H9 (cell line): ENCODE data around the gene KCNMA1. TPM values are rescaled to one million over a fixed set of nuclear protein-coding genes. Genes with fewer than 3 reads are reported as not detected.

Experiments used
- DNase-seq: peaks from one replicate; pipeline ENCODE4 v3.0.0-alpha.2; 2017
- H2AFZ ChIP-seq: one replicate; pipeline ENCODE4 v1.6.1; 2013; ENCODE audit warnings: mild to moderate bottlenecking, low read length, control low read depth, moderate library complexity
- H2AK5ac ChIP-seq: 2 replicates; pipeline ENCODE4 v1.6.1; 2013; ENCODE audit warnings: low read length, control low read depth, mixed read lengths; ENCODE audit not compliant: insufficient read length
- H2BK120ac ChIP-seq: one replicate; pipeline ENCODE4 v1.6.1; 2013; ENCODE audit warnings: low read depth, mild to moderate bottlenecking, low read length, control low read depth, inconsistent platforms; ENCODE audit not compliant: poor library complexity, severe bottlenecking
- H2BK12ac ChIP-seq: 2 replicates; pipeline ENCODE4 v1.6.1; 2013; ENCODE audit warnings: low read length, control low read depth, mixed read lengths, low read depth; ENCODE audit not compliant: insufficient read length
- H2BK15ac ChIP-seq: 2 replicates; pipeline ENCODE4 v1.6.1; 2013; ENCODE audit warnings: low read depth, low read length, control low read depth
- H2BK20ac ChIP-seq: one replicate; pipeline ENCODE4 v1.6.1; 2013; ENCODE audit warnings: low read depth, mild to moderate bottlenecking, low read length, control low read depth, inconsistent platforms; ENCODE audit not compliant: poor library complexity, severe bottlenecking
- H2BK5ac ChIP-seq: 2 replicates; pipeline ENCODE4 v1.6.1; 2013; ENCODE audit warnings: low read length, control low read depth, mixed read lengths; ENCODE audit not compliant: insufficient read length
- H3K14ac ChIP-seq: 2 replicates; pipeline ENCODE4 v1.6.1; 2013; ENCODE audit warnings: low read length, control low read depth; ENCODE audit not compliant: insufficient read depth
- H3K18ac ChIP-seq: 2 replicates; pipeline ENCODE4 v1.6.1; 2013; ENCODE audit warnings: low read depth, mild to moderate bottlenecking, mixed read lengths, low read length, control low read depth; ENCODE audit not compliant: insufficient read length
- H3K23ac ChIP-seq: 2 replicates; pipeline ENCODE4 v1.6.1; 2013; ENCODE audit warnings: low read length, control low read depth, mixed read lengths, low read depth; ENCODE audit not compliant: insufficient read length
- H3K23me2 ChIP-seq: 2 replicates; pipeline ENCODE4 v1.6.1; 2013; ENCODE audit warnings: low read depth, mild to moderate bottlenecking, mixed read lengths, low read length, control low read depth; ENCODE audit not compliant: insufficient read length, poor library complexity, severe bottlenecking
- H3K27ac ChIP-seq: 2 replicates; pipeline ENCODE4 v1.5.1; 2013; ENCODE audit warnings: low read length, control low read depth, mixed read lengths, low read depth; ENCODE audit not compliant: insufficient read length
- H3K27me3 ChIP-seq: 2 replicates; pipeline ENCODE4 v1.6.1; 2013; ENCODE audit warnings: low read length, control low read depth, inconsistent platforms; ENCODE audit not compliant: insufficient read depth
- H3K4ac ChIP-seq: 2 replicates; pipeline ENCODE4 v1.6.1; 2013; ENCODE audit warnings: low read depth, mild to moderate bottlenecking, control low read depth, inconsistent platforms, low read length, moderate library complexity
- H3K4me1 ChIP-seq: 2 replicates; pipeline ENCODE4 v1.6.1; 2013; ENCODE audit warnings: low read length, control low read depth, inconsistent platforms; ENCODE audit not compliant: insufficient read depth
- H3K4me2 ChIP-seq: 2 replicates; pipeline ENCODE4 v1.6.1; 2013; ENCODE audit warnings: low read length, control low read depth, mixed read lengths; ENCODE audit not compliant: insufficient read length, insufficient read depth
- H3K56ac ChIP-seq: 2 replicates; pipeline ENCODE4 v1.6.1; 2013; ENCODE audit warnings: low read depth, mild to moderate bottlenecking, mixed read lengths, low read length, control low read depth; ENCODE audit not compliant: insufficient read length
- H3K79me1 ChIP-seq: 2 replicates; pipeline ENCODE4 v1.6.1; 2013; ENCODE audit warnings: low read depth, mild to moderate bottlenecking, moderate library complexity, low read length, control low read depth, inconsistent platforms; ENCODE audit not compliant: insufficient read depth, poor library complexity, severe bottlenecking
- H3K79me2 ChIP-seq: 2 replicates; pipeline ENCODE4 v1.6.1; 2013; ENCODE audit warnings: low read length, control low read depth, inconsistent platforms; ENCODE audit not compliant: insufficient read depth
- H3K9ac ChIP-seq: 2 replicates; pipeline ENCODE4 v1.6.1; 2013; ENCODE audit warnings: low read length, control low read depth, mixed read lengths; ENCODE audit not compliant: insufficient read length; ENCODE audit errors: extremely low read depth
- H3K9me3 ChIP-seq: one replicate; pipeline ENCODE4 v1.6.1; 2013; ENCODE audit warnings: low read depth, low read length, inconsistent platforms; ENCODE audit not compliant: control insufficient read depth
- H3T11ph ChIP-seq: one replicate; pipeline ENCODE4 v1.6.1; 2013; ENCODE audit warnings: mild to moderate bottlenecking, low read length, control low read depth, inconsistent platforms
- H4K20me1 ChIP-seq: one replicate; pipeline ENCODE4 v1.6.1; 2013; ENCODE audit not compliant: control insufficient read depth, insufficient read length, insufficient read depth
- H4K5ac ChIP-seq: 2 replicates; pipeline ENCODE4 v1.6.1; 2013; ENCODE audit warnings: low read depth, mild to moderate bottlenecking, mixed read lengths, low read length, control low read depth; ENCODE audit not compliant: insufficient read length
- H4K8ac ChIP-seq: replicated peaks from 2 replicates; pipeline ENCODE4 v1.6.1; 2013; ENCODE audit warnings: low read length, control low read depth, mixed read lengths, low read depth; ENCODE audit not compliant: insufficient read length
- H4K91ac ChIP-seq: 2 replicates; pipeline ENCODE4 v1.6.1; 2013; ENCODE audit warnings: low read depth, mild to moderate bottlenecking, moderate library complexity, mixed read lengths, low read length, control low read depth; ENCODE audit not compliant: insufficient read length
- H3K27ac Mint-ChIP-seq, 3 experiments: 2 replicates in 2 of 3; 3 replicates in 1 of 3; pipeline ENCODE4 v1.8.0; 2020 to 2021; ENCODE audit warnings: mixed read lengths in 3 of 3, mild to moderate bottlenecking in 1 of 3, moderate library complexity in 1 of 3
- H3K27me3 Mint-ChIP-seq: 2 replicates; pipeline ENCODE4 v1.8.0; 2021; ENCODE audit warnings: low read depth, mild to moderate bottlenecking, moderate library complexity, mixed read lengths
- H3K36me3 Mint-ChIP-seq, 3 experiments: 2 replicates in 2 of 3; 3 replicates in 1 of 3; pipeline ENCODE4 v1.8.0; 2020 to 2021; ENCODE audit warnings: low read depth in 3 of 3, mixed read lengths in 3 of 3; ENCODE audit not compliant: insufficient read depth in 1 of 3
- H3K4me1 Mint-ChIP-seq, 2 experiments: 2 replicates each; pipeline ENCODE4 v1.8.0; 2020; ENCODE audit warnings: mixed read lengths in 2 of 2
- H3K4me3 Mint-ChIP-seq, 2 experiments: 2 replicates in 1 of 2; 3 replicates in 1 of 2; pipeline ENCODE4 v1.8.0; 2020 to 2021; ENCODE audit warnings: mild to moderate bottlenecking in 2 of 2, mixed read lengths in 2 of 2, moderate library complexity in 1 of 2
- H3K9me3 Mint-ChIP-seq, 2 experiments: 2 replicates in 1 of 2; 3 replicates in 1 of 2; pipeline ENCODE4 v1.8.0; 2020; ENCODE audit warnings: mild to moderate bottlenecking in 2 of 2, mixed read lengths in 2 of 2, moderate library complexity in 1 of 2
- WGBS: extraction: QIAGEN DNeasy Blood & Tissue Kit; methylation state at CpG from one replicate; pipeline ENCODE4 v1.1.7; 2013; ENCODE audit warnings: missing lambda C conversion rate, low lambda C conversion rate, mixed read lengths; ENCODE audit not compliant: insufficient read length; ENCODE audit errors: extremely low coverage; 5-methylcytosine and 5-hydroxymethylcytosine counted together
- total RNA-seq: library from RNA; stranded (reverse); gene quantifications from 2 replicates; pipeline ENCODE4 v1.2.1, GENCODE V29; 2021
- TF ChIP-seq, protein P1 (sequence below): fragments of 200-600 bp; sonication (generic); conservative IDR thresholded peaks from 3 replicates; pipeline ENCODE4 v1.8.0; 2021; ENCODE audit warnings: antibody characterized with exemption, mild to moderate bottlenecking

KCNMA1 gene
- total RNA-seq, 1 experiment from 2014 or later, result 2.0 TPM

DNA sequence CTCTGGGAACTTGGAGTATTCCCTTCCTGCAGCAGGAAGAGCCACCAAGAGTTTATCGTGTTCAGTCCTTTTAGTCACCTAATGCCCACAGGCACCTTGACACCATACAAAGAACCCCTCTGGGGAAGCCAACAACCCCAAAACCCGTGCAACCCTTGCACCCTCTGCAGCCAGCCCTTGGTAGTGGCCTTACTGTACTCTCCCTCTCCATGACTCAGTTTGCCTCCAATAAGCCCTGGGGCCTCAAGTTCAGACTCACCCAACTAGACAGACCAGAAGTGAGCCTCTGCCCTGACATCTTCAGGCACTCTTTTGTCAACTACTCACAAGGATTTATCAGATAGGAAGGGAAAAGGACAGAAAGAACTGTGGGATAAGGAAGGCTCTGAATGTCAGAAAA, 30.9 kb downstream of the KCNMA1 start:
- Histone ChIP-seq H2AK5ac (no peak overlapping the region), H3K4me1 (peaks cover 8% of the 10 kb centered on the region), H2BK15ac (no peak overlapping the region), H3K23ac (no peak overlapping the region), H3T11ph (no peak overlapping the region), H3K23me2 (no peaks in the 10 kb centered on the region), H3K56ac (no peak overlapping the region), H4K5ac (no peak overlapping the region), H3K27ac (no peak overlapping the region), H4K20me1 (no peaks in the 10 kb centered on the region), H2BK5ac (no peak overlapping the region), H3K27me3 (no peaks in the 10 kb centered on the region), H3K4me2 (no peak overlapping the region), H3K4ac (no peak overlapping the region), H3K9ac (no peak overlapping the region), H3K79me1 (no peaks in the 10 kb centered on the region), H4K8ac (no peak overlapping the region), H3K9me3 (no peaks in the 10 kb centered on the region), H2BK20ac (no peak overlapping the region), H3K14ac (no peak overlapping the region), H4K91ac (no peak overlapping the region), H2BK12ac (no peak overlapping the region), H3K79me2 (no peaks in the 10 kb centered on the region), H3K18ac (no peak overlapping the region), H2BK120ac (no peak overlapping the region), H2AFZ (no peak overlapping the region)
- DNase-seq, result no peak
- Mint-ChIP-seq H3K36me3 (no peaks in the 10 kb centered on the region), H3K27ac (no peak overlapping the region), H3K27me3 (no peaks in the 10 kb centered on the region), H3K4me1 (peaks cover 9 to 15% of the 10 kb centered on the region in 2 experiments), H3K4me3 (no peak overlapping the region), H3K9me3 (no peaks in the 10 kb centered on the region)
- no CpG with 5 or more reads among the region's 2 CpGs for WGBS
- TF ChIP-seq, protein P1, sequence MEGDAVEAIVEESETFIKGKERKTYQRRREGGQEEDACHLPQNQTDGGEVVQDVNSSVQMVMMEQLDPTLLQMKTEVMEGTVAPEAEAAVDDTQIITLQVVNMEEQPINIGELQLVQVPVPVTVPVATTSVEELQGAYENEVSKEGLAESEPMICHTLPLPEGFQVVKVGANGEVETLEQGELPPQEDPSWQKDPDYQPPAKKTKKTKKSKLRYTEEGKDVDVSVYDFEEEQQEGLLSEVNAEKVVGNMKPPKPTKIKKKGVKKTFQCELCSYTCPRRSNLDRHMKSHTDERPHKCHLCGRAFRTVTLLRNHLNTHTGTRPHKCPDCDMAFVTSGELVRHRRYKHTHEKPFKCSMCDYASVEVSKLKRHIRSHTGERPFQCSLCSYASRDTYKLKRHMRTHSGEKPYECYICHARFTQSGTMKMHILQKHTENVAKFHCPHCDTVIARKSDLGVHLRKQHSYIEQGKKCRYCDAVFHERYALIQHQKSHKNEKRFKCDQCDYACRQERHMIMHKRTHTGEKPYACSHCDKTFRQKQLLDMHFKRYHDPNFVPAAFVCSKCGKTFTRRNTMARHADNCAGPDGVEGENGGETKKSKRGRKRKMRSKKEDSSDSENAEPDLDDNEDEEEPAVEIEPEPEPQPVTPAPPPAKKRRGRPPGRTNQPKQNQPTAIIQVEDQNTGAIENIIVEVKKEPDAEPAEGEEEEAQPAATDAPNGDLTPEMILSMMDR, result peak; percentile 36; the same call in 1 of the 3 replicates
